ENCODE results near the gene ANKMY2.
A peak's percentile ranks its signal among the peaks of the same experiment; 100 is the strongest.

The ANKMY2 gene

DNA sequence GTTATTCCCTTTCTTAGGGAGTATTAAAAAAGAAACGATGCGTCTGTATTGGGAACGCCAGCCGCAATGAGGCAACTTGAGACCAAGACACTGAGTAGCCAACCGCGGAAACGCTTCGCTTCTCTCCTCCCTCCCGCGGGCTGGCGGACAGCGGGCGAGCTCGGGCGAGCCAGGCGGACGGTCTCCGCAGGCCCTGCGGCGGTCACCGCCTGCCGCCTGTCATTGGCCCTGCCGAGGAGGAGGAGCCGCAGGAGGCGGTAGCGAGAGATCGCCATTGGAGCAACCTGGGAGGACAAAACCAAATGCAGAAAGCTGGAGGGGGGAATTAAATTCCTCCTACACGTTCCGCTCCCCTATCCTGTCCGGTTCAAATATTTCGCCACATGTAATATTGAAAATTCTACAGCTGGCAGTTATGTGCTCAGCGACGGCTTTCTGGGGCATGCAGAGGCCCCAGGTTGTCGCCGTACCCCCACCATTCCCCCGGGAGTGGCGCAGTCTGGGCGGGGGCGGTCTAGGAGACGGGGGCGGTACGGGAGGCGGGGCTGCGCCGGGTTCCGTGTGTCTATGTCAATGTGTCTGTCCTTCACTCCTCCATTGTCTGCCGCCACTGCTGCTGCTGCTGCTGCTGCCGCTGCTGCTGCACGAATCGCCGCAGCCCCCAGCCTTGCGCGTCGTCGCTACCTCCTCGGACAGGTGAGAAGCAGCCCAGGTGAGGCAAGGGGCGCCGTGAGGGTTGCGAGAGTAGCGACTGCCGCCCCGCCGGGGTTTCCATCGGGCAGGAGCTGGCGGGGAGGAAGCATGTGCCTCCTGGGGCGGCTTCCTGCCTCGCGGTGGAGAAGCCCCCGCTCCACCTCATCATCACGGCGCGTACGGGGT, at the start of gene ANKMY2, which contains the start of gene BZW2:
TSS of gene ANKMY2 (minus strand) at position 162 of the 879 bp plus-strand sequence. CDS start 181 bp downstream, outside the sequence.
TSS of gene BZW2 (plus strand) at position 589 of the 879 bp plus-strand sequence. CDS start 19,263 bp downstream, outside the sequence.
- Histone ChIP-seq H3K9me3 (ENCODE audit: severe bottlenecking) (no peaks in the 10 kb centered on the region), H3K27me3 (ENCODE audit: insufficient read depth, poor library complexity, severe bottlenecking) (no peaks in the 10 kb centered on the region), H3K4me1 (ENCODE audit: insufficient read depth, poor library complexity, severe bottlenecking) (peaks cover 38% of the 10 kb centered on the region), H3K36me3 (ENCODE audit: low read depth) (peaks cover 3% of the 10 kb centered on the region), H3K4me3 (ENCODE audit: severe bottlenecking) (peak within 1 kb of the TSS; percentile 84), H3K27ac (ENCODE audit: poor library complexity, severe bottlenecking) (peak within 1 kb of the TSS; percentile 66)
- TF ChIP-seq, protein P1, sequence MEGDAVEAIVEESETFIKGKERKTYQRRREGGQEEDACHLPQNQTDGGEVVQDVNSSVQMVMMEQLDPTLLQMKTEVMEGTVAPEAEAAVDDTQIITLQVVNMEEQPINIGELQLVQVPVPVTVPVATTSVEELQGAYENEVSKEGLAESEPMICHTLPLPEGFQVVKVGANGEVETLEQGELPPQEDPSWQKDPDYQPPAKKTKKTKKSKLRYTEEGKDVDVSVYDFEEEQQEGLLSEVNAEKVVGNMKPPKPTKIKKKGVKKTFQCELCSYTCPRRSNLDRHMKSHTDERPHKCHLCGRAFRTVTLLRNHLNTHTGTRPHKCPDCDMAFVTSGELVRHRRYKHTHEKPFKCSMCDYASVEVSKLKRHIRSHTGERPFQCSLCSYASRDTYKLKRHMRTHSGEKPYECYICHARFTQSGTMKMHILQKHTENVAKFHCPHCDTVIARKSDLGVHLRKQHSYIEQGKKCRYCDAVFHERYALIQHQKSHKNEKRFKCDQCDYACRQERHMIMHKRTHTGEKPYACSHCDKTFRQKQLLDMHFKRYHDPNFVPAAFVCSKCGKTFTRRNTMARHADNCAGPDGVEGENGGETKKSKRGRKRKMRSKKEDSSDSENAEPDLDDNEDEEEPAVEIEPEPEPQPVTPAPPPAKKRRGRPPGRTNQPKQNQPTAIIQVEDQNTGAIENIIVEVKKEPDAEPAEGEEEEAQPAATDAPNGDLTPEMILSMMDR (IDR thresholded peaks at IDR 0.05; ENCODE audit: poor library complexity, severe bottlenecking): no peak
- DNase-seq (ENCODE audit: low spot score): peak; percentile 97
- peak; percentile 80 for ATAC-seq (ENCODE audit: low read depth)

DNA sequence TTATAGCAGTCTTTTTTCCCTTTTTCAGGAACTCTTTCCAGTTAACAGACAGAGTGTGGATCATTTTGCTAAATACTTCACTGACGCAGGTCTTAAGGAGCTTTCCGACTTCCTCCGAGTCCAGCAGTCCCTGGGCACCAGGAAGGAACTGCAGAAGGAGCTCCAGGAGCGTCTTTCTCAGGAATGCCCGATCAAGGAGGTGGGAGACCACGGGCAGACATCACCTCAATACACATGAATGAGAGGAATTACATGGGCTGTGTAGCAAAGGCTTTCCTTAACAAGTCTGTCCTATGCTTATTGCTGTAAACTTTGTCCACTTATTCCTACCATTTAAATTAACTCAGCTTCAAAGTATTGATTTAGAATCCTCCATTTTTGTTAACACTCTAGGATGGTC, 49.3 kb upstream of the ANKMY2 start:
- Histone ChIP-seq H3K4me1 (ENCODE audit: insufficient read depth, poor library complexity, severe bottlenecking) (no peaks in the 10 kb centered on the region), H3K9me3 (ENCODE audit: severe bottlenecking) (no peaks in the 10 kb centered on the region), H3K36me3 (ENCODE audit: low read depth) (peaks cover 92% of the 10 kb centered on the region), H3K27ac (ENCODE audit: poor library complexity, severe bottlenecking) (no peak overlapping the region), H3K4me3 (ENCODE audit: severe bottlenecking) (no peak overlapping the region), H3K27me3 (ENCODE audit: insufficient read depth, poor library complexity, severe bottlenecking) (no peaks in the 10 kb centered on the region)
- no peak for DNase-seq (ENCODE audit: low spot score)
- TF ChIP-seq, protein P1 (IDR thresholded peaks at IDR 0.05; ENCODE audit: poor library complexity, severe bottlenecking): no peak
- ATAC-seq (ENCODE audit: low read depth): no peak

DNA sequence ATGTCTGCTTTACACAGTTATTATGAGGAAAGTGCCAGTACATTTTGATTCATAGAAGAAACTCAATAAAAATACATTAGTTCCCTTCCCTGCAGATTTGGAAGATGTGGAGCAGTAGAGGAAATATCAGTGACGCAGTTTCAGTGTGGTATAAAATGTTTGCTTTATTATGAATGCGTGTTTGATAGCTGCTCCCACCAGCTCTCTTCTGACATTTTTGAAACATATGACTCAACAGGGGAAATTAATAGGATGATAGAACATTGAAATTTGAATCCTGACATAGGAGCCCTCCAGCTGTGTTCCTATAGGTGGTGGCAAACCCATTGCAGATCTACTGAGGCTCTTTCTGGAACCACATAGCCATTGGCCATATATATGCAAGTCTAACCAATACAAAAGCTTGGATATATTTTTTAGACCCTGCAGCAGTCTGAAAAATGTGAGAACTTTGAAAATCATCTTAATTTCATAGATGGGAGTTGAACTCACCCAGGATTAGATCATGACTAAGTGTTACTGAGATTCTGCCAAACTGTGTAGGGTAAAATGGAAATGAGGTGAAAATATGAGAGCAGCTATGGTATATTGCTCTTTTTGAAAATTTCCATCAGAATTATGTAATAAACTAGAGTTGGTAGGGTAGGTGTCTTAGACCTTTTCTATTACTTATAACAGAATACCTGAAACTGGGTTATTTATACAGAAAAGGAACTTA, 48.2 kb upstream of the ANKMY2 start:
- Histone ChIP-seq H3K36me3 (ENCODE audit: low read depth) (peaks cover 88% of the 10 kb centered on the region), H3K4me1 (ENCODE audit: insufficient read depth, poor library complexity, severe bottlenecking) (no peaks in the 10 kb centered on the region), H3K27ac (ENCODE audit: poor library complexity, severe bottlenecking) (no peak overlapping the region), H3K4me3 (ENCODE audit: severe bottlenecking) (no peak overlapping the region), H3K9me3 (ENCODE audit: severe bottlenecking) (no peaks in the 10 kb centered on the region), H3K27me3 (ENCODE audit: insufficient read depth, poor library complexity, severe bottlenecking) (no peaks in the 10 kb centered on the region)
- DNase-seq (ENCODE audit: low spot score) (no peak), ATAC-seq (ENCODE audit: low read depth) (no peak)
- TF ChIP-seq, protein P1 (IDR thresholded peaks at IDR 0.05; ENCODE audit: poor library complexity, severe bottlenecking): no peak

DNA sequence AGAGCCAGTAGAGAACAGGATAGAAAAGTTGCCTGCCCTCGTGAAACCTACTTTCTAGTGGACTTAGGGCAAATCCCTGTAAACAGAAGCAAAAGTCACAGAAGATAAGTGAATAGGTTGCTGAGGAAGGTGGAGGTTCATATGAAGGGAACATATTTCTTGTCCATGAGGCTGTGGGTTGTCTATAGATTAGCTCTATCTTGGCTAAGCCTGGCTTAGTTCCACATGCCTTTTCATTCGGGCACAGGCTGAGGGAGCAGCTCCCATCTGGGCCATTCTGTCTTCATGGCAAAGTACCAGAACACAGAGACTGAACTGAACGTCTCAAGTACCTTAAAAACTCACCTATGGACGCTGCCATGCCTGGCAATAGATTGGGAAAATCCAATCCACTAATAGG, 45.7 kb upstream of the ANKMY2 start:
- Histone ChIP-seq H3K4me1 (ENCODE audit: insufficient read depth, poor library complexity, severe bottlenecking) (no peaks in the 10 kb centered on the region), H3K36me3 (ENCODE audit: low read depth) (peaks cover 74% of the 10 kb centered on the region), H3K9me3 (ENCODE audit: severe bottlenecking) (no peaks in the 10 kb centered on the region), H3K27ac (ENCODE audit: poor library complexity, severe bottlenecking) (no peak overlapping the region), H3K4me3 (ENCODE audit: severe bottlenecking) (no peak overlapping the region), H3K27me3 (ENCODE audit: insufficient read depth, poor library complexity, severe bottlenecking) (no peaks in the 10 kb centered on the region)
- TF ChIP-seq, protein P1 (IDR thresholded peaks at IDR 0.05; ENCODE audit: poor library complexity, severe bottlenecking): no peak
- DNase-seq (ENCODE audit: low spot score) (no peak), ATAC-seq (ENCODE audit: low read depth) (no peak)

Measured in RWPE2 (cell line).